Activated T-cell treated with anti-CD3 and anti-CD28 coated beads for 24 hours (primary cell): ENCODE results near the gene SLC16A14.
"Not testable (repeated sequence)": the region's sequence is repeated elsewhere in the genome, so short reads cannot be mapped to it uniquely, and the experiment has no call there.

ENCODE experiments used
- DNase-seq: peaks from one replicate; pipeline ENCODE4 v3.0.0-alpha.2; 2020; ENCODE audit warnings: low read depth

The SLC16A14 gene

GRCh38 chr2:230068651-230069055 lies at the start of gene SLC16A14:
TSS of gene SLC16A14 (minus strand) at chr2:230068924. CDS start at chr2:230059352, 9,572 bp downstream.
- no peak for DNase-seq

GRCh38 chr2:230106771-230107170 lies 38.0 kb upstream of the SLC16A14 start:
- DNase-seq = no peak

GRCh38 chr2:230101967-230102366 lies 33.2 kb upstream of the SLC16A14 start:
- not testable (repeated sequence) for DNase-seq

- no peak for DNase-seq
Measured at GRCh38 chr2:230097841-230098240, 29.1 kb upstream of the SLC16A14 start.

- no peak for DNase-seq
Measured at GRCh38 chr2:230097424-230097823, 28.7 kb upstream of the SLC16A14 start.

- DNase-seq = no peak
Measured at GRCh38 chr2:230090967-230091366, 22.2 kb upstream of the SLC16A14 start.

GRCh38 chr2:230085201-230085600 lies 16.5 kb upstream of the SLC16A14 start:
- no peak for DNase-seq

GRCh38 chr2:230077851-230078547 lies 9.3 kb upstream of the SLC16A14 start:
- DNase-seq = no peak

GRCh38 chr2:230076819-230077218 lies 8.1 kb upstream of the SLC16A14 start:
- no peak for DNase-seq

- no peak for DNase-seq
Measured at GRCh38 chr2:230075988-230076631, 7.4 kb upstream of the SLC16A14 start.

GRCh38 chr2:230071421-230071820 lies 2.7 kb upstream of the SLC16A14 start:
- no peak for DNase-seq

- DNase-seq = no peak
Measured at GRCh38 chr2:230069402-230069801, 678 bp upstream of the SLC16A14 start.

- peak; percentile 11 for DNase-seq
Measured at GRCh38 chr2:230068016-230068650, 591 bp downstream of the SLC16A14 start.

GRCh38 chr2:230060672-230061293 lies 7.9 kb downstream of the SLC16A14 start:
- DNase-seq = no peak

GRCh38 chr2:230053753-230054478 lies 14.8 kb downstream of the SLC16A14 start:
- DNase-seq = no peak

GRCh38 chr2:230052299-230052698 lies 16.4 kb downstream of the SLC16A14 start:
- DNase-seq = no peak

- no peak for DNase-seq
Measured at GRCh38 chr2:230050136-230050535, 18.6 kb downstream of the SLC16A14 start.

- DNase-seq = no peak
Measured at GRCh38 chr2:230048010-230048671, 20.6 kb downstream of the SLC16A14 start.

GRCh38 chr2:230046491-230046890 lies 22.2 kb downstream of the SLC16A14 start:
- no peak for DNase-seq

- no peak for DNase-seq
Measured at GRCh38 chr2:230043461-230043860, 25.3 kb downstream of the SLC16A14 start.

- no peak for DNase-seq
Measured at GRCh38 chr2:230043025-230043424, 25.7 kb downstream of the SLC16A14 start.

- no peak for DNase-seq
Measured at GRCh38 chr2:230042195-230042594, 26.5 kb downstream of the SLC16A14 start.
